Mucosa of descending colon (tissue), 3 donors: ENCODE results near the gene NES. TPM values are rescaled to one million over a fixed set of nuclear protein-coding genes. Genes with fewer than 3 reads are reported as not detected.

Source experiments
- ATAC-seq: fragments of 200-7000 bp; cut with Tn5 transposase; one replicate; pipeline ENCODE4 v1.9.1; 2020; ENCODE audit warnings: mild to moderate bottlenecking, moderate library complexity
- DNase-seq, 3 donors: peaks; one replicate each; pipeline ENCODE4 v3.0.0-alpha.2; 2020
- H3K36me3 ChIP-seq: fragments of 200-600 bp; one replicate; pipeline ENCODE4 v1.8.0; 2021; ENCODE audit warnings: low read depth, mild to moderate bottlenecking
- H3K4me1 ChIP-seq: fragments of 200-600 bp; one replicate; pipeline ENCODE4 v1.8.0; 2021; ENCODE audit warnings: low read depth, mild to moderate bottlenecking
- H3K4me3 ChIP-seq: fragments of 200-600 bp; one replicate; pipeline ENCODE4 v1.8.0; 2021; ENCODE audit warnings: mild to moderate bottlenecking
- H3K9me3 ChIP-seq: fragments of 200-600 bp; one replicate; pipeline ENCODE4 v1.8.0; 2021; ENCODE audit warnings: mild to moderate bottlenecking
- intact Hi-C, 2 donors: fragments of 100-400 bp; cut with DNase I in 1 of 2; cut with micrococcal nuclease in 1 of 2; formaldehyde crosslinking; loops; one replicate each; pipeline versions ENCODE4 v1.11.0 to v1.11.1; 2022; cut with DNase I, micrococcal nuclease
- total RNA-seq, 3 donors: library from RNA; stranded (reverse); fragmentation: NEBNext Ultra II Directional in 2 of 3; extraction: Animal tissue kit (Norgen Biotek cat#: 25700) in 2 of 3; gene quantifications; one replicate each; pipeline versions ENCODE4 v1.2.1 to v1.2.4, GENCODE V29; 2021 to 2023
- TF ChIP-seq, protein P1 (sequence below): fragments of 200-600 bp; IDR thresholded peaks from one replicate; pipeline ENCODE4 v1.8.0; 2022; ENCODE audit warnings: antibody characterized with exemption, mild to moderate bottlenecking
- donor health status: DM: no; HTN: no; CAD: no; lungs with moderate emphysema.
- donor health status: DM: no; HTN: no; CAD: no.
- donor health status: DM: no; HTN: yes; CAD: no.

The NES gene
- total RNA-seq, 3 donors from 2014 or later = 3.0 to 11.4 (median 6.4) TPM

DNA sequence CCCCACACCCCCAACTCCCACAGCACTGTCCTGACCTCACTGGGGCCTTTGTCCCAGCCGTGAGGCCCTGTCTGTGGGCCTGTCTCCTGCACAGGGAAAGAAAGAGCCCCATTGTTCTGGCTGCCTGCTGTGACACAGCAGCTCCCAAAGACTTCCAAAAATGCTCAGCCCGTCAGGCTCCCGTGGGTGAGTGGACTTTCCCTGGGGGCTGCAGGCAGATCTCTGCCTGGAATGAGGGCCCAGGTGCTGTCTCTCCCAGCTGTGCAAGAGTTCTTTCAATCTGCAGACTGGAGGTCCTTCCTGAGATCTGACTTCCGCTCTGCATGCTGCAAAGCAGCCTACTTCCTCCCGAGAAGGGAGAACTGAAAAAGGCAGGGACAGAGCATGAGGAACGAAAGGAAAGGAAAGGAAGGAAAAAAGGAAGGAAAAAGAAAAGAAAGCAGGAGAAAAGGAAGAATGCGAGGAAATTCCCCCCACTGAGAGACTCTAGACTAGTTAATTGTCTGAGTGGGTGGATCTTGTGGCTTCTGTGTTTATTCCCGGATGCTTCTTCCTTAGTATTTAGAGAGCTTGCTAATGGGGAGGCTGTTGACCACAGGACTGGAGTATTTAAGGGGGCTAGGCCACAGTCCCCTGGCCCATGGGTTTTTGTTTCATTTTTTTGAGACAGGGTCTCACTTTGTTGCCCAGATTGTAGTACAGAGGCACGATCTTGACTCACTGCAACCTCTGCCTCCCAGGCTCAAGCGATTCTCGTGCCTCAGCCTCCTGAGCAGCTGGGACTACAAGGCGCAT, 15.0 kb downstream of the NES start:
- H3K4me3 ChIP-seq = no peak overlapping the region
- DNase-seq (peak in 1 of 3 donors; percentile 16), ATAC-seq (no peak)
- H3K36me3 ChIP-seq = no peaks in the 10 kb centered on the region
- H3K4me1 ChIP-seq = peaks cover 57% of the 10 kb centered on the region
- TF ChIP-seq, protein P1, sequence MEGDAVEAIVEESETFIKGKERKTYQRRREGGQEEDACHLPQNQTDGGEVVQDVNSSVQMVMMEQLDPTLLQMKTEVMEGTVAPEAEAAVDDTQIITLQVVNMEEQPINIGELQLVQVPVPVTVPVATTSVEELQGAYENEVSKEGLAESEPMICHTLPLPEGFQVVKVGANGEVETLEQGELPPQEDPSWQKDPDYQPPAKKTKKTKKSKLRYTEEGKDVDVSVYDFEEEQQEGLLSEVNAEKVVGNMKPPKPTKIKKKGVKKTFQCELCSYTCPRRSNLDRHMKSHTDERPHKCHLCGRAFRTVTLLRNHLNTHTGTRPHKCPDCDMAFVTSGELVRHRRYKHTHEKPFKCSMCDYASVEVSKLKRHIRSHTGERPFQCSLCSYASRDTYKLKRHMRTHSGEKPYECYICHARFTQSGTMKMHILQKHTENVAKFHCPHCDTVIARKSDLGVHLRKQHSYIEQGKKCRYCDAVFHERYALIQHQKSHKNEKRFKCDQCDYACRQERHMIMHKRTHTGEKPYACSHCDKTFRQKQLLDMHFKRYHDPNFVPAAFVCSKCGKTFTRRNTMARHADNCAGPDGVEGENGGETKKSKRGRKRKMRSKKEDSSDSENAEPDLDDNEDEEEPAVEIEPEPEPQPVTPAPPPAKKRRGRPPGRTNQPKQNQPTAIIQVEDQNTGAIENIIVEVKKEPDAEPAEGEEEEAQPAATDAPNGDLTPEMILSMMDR = no peak
- H3K9me3 ChIP-seq = no peaks in the 10 kb centered on the region
- intact Hi-C loops = no loop called here

DNA sequence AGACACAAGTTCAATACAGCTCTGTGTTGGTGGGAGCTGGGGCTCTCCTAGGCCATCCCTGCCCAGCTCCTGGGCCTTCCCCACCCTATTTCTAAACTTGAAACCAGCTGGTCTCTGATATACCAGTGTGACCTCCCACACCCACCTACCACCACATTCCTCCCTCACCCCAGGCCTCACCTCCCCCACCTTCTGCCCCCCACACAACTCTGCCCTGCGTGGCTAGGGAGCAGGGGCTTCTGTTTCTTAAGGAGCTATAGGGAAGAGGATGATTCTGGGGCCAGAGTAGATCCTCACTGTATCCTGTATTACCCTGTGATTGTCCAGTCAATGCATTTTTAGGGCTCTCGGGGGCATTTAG, 16.5 kb downstream of the NES start:
- DNase-seq = peak in 1 of 3 donors; percentile 37
- H3K36me3 ChIP-seq = no peaks in the 10 kb centered on the region
- TF ChIP-seq, protein P1 = no peak
- peaks cover 64% of the 10 kb centered on the region for H3K4me1 ChIP-seq
- intact Hi-C loops = no loop called here
- no peak overlapping the region for H3K4me3 ChIP-seq
- no peaks in the 10 kb centered on the region for H3K9me3 ChIP-seq
- peak; percentile 1 for ATAC-seq

DNA sequence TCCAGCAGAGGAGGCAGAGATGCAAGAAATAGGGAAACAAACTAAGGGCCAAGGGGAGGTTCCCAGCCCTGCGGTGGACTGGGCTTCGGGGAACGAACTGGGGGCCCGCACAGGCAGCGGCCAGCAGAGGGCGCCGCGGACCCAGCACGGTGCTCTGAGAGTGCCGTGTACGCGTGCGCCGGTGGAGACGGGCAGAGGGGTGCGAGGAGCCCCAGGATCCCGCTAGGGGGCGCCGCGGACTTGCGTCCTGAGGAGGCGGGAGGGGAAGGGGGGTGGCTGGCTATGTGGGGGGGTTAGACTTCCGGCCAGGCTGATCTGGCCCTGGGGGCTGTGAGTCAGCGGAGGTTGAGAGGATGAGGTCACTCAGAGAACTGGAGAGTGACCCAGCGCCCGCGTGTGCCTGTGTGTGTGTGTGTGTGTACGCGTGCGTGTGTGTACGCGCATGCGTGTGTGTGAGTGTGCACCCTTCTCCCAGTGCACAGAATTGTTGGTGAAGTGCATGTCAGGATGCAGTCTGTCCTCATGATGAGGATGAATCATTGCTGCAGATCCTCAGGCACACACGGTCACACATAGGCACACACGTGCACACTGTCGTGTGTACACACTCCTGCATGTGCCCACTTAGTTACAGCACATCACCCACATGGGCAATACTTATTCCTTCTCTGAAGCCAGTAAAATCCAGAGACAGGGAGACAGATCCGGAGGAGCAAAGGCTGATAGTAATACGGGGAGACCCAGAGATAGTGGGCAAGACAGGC, 17.0 kb downstream of the NES start:
- TF ChIP-seq, protein P1 = peak; percentile 99
- DNase-seq = peak; percentile 94 to 96 (median 95)
- H3K36me3 ChIP-seq = no peaks in the 10 kb centered on the region
- no peak overlapping the region for H3K4me3 ChIP-seq
- ATAC-seq = peak; percentile 88
- no peaks in the 10 kb centered on the region for H3K9me3 ChIP-seq
- peaks cover 59% of the 10 kb centered on the region for H3K4me1 ChIP-seq
- intact Hi-C loops = loop anchor here in 1 of 2 donors (5.0 kb wide), 1 partner anchor 78 kb away; no protein-coding TSS in a partner anchor

DNA sequence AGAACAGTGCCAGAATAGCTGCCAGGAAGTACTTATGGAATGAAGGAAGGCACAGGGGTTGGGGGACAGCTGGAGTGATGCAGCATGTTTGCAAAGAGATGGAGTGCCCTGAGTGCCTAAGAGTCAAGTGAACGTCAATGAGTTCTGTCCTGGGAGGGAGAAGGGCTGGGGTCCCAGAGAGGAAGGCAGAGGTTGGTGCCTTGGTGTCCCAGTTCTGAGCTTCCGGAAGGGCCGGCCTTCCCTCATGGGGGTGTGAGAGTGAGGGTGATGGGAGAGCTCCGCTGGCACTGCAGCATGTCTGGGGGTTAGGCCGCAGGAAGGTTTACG, 17.6 kb downstream of the NES start:
- ATAC-seq = no peak
- H3K4me1 ChIP-seq = peaks cover 54% of the 10 kb centered on the region
- TF ChIP-seq, protein P1 = no peak
- no peak for DNase-seq
- intact Hi-C loops = loop anchor here in 1 of 2 donors (5.0 kb wide), 1 partner anchor 77 kb away; no protein-coding TSS in a partner anchor
- no peaks in the 10 kb centered on the region for H3K36me3 ChIP-seq
- H3K9me3 ChIP-seq = no peaks in the 10 kb centered on the region
- H3K4me3 ChIP-seq = no peak overlapping the region

DNA sequence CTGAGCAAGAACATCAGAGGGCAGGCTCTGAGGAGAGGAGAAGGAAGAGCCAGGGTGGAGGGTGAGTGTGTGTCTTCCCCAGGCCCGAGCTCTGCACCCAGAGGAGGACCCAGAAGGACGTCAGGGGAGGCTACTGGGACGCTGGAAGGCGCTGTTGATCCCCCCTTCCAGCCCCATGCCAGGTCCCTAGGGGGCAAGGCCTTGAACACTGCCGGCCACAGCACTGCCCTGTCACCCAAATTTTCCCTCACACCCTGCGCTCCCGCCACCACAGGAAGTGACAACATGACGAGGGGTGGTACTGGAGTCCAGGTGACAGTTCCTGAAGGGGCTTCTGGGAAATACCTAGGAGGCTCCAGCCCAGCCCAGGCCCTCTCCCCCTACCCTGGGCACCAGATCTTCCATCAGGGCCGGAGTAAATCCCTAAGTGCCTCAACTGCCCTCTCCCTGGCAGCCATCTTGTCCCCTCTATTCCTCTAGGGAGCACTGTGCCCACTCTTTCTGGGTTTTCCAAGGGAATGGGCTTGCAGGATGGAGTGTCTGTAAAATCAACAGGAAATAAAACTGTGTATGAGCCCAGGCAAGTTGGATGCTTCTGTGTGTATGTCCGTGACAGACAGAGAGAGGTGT, 18.1 kb downstream of the NES start:
- ATAC-seq (no peak), DNase-seq (peak in 1 of 3 donors; percentile 30)
- intact Hi-C loops = loop anchor here in 1 of 2 donors (5.0 kb wide), 1 partner anchor 77 kb away; no protein-coding TSS in a partner anchor
- TF ChIP-seq, protein P1 = no peak
- Histone ChIP-seq H3K36me3 (no peaks in the 10 kb centered on the region), H3K4me3 (no peak overlapping the region), H3K4me1 (peaks cover 49% of the 10 kb centered on the region), H3K9me3 (no peaks in the 10 kb centered on the region)
